ENCODE data around the gene AGBL1. TPM values are rescaled to one million over a fixed set of nuclear protein-coding genes. Genes with fewer than 3 reads are reported as not detected.

The AGBL1 gene
- total RNA-seq, 1 experiment from 2014 or later, result not detected

DNA sequence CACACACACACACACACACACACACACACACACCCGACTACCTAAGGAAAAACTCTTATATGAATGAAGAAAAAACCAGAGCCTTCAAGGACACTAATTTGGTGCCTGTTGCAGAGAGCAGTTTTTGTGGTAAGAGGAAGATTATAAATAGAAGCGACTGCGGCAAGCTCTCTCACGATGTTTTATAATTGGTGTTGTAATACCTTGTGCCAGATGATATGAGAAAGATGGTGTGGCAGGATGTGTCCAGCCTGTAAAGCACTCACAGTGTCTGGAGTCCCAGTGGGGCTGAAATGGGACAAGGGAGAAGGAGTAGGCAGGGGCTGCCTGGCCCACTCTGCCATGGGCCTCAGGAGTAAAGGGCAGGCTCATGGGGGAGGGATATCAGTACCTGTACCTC is 839.9 kb downstream of the AGBL1 start:
- CTCF ChIA-PET, result no interaction called here
- no peak overlapping the region for H3K4me3 ChIP-seq (ENCODE audit: low read depth, low read length, poor library complexity, severe bottlenecking)
- POLR2A ChIA-PET (ENCODE audit: low non-redundant PET), result no interaction called here
- intact Hi-C loops (cut with micrococcal nuclease; ENCODE audit: unreplicated experiment), result loop anchor here (10.0 kb wide), 1 partner anchor 1325 kb away; no protein-coding TSS in a partner anchor
- no peaks in the 10 kb centered on the region for H3K36me3 ChIP-seq (ENCODE audit: insufficient read depth, low read length, poor library complexity, severe bottlenecking)
- no TSS peak for BruUV-seq (replicated peaks)
- no peaks in the 10 kb centered on the region for H3K27me3 ChIP-seq (replicated peaks; ENCODE audit: insufficient read depth, low read depth, low read length, poor library complexity)
- H3K9me3 ChIP-seq (ENCODE audit: low read depth, low read length, poor library complexity, severe bottlenecking), result no peaks in the 10 kb centered on the region
- DNase-seq (ENCODE audit: low spot score), result no peak
- H3K27ac ChIP-seq (ENCODE audit: low read depth, low read length, poor library complexity, severe bottlenecking), result no peak overlapping the region
- H3K4me1 ChIP-seq (ENCODE audit: insufficient read depth, low read length, poor library complexity, severe bottlenecking), result no peaks in the 10 kb centered on the region
- TF ChIP-seq EZH2 (IDR thresholded peaks at IDR 0.05; ENCODE audit: borderline replicate concordance, low read depth, low read length, poor library complexity, severe bottlenecking), result no peak
- TF ChIP-seq, protein P1, sequence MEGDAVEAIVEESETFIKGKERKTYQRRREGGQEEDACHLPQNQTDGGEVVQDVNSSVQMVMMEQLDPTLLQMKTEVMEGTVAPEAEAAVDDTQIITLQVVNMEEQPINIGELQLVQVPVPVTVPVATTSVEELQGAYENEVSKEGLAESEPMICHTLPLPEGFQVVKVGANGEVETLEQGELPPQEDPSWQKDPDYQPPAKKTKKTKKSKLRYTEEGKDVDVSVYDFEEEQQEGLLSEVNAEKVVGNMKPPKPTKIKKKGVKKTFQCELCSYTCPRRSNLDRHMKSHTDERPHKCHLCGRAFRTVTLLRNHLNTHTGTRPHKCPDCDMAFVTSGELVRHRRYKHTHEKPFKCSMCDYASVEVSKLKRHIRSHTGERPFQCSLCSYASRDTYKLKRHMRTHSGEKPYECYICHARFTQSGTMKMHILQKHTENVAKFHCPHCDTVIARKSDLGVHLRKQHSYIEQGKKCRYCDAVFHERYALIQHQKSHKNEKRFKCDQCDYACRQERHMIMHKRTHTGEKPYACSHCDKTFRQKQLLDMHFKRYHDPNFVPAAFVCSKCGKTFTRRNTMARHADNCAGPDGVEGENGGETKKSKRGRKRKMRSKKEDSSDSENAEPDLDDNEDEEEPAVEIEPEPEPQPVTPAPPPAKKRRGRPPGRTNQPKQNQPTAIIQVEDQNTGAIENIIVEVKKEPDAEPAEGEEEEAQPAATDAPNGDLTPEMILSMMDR (conservative IDR thresholded peaks at IDR 0.05; ENCODE audit: low read depth, low read length), result no peak

DNA sequence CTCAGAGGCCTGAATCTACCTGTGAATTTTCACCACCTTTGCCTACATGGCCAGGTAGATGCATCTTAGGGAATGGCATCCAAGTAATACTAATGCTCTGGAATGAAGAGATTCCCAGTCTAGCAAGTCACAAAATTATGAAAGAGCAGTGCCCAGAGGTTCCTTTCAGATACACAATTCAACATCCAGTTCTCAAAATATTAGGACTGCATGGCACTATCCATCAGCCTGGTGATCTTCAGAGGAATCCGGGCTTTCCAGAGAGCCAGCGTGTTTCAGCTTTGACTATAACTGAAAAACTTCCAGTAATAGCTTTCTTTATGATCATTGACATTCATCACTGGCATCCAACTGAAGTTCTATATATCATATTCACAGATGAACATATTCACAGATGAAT is 849.8 kb downstream of the AGBL1 start:
- Histone ChIP-seq H3K27me3 (replicated peaks; ENCODE audit: insufficient read depth, low read depth, low read length, poor library complexity) (no peaks in the 10 kb centered on the region), H3K36me3 (ENCODE audit: insufficient read depth, low read length, poor library complexity, severe bottlenecking) (no peaks in the 10 kb centered on the region), H3K4me3 (ENCODE audit: low read depth, low read length, poor library complexity, severe bottlenecking) (no peak overlapping the region), H3K9me3 (ENCODE audit: low read depth, low read length, poor library complexity, severe bottlenecking) (peaks cover 5% of the 10 kb centered on the region), H3K4me1 (ENCODE audit: insufficient read depth, low read length, poor library complexity, severe bottlenecking) (no peaks in the 10 kb centered on the region), H3K27ac (ENCODE audit: low read depth, low read length, poor library complexity, severe bottlenecking) (no peak overlapping the region)
- ChIA-PET POLR2A (ENCODE audit: low non-redundant PET) (no interaction called here), CTCF (no interaction called here)
- intact Hi-C loops (cut with micrococcal nuclease; ENCODE audit: unreplicated experiment), result no loop called here
- no TSS peak for BruUV-seq (replicated peaks)
- no peak for DNase-seq (ENCODE audit: low spot score)
- TF ChIP-seq, protein P1 (conservative IDR thresholded peaks at IDR 0.05; ENCODE audit: low read depth, low read length), result no peak

DNA sequence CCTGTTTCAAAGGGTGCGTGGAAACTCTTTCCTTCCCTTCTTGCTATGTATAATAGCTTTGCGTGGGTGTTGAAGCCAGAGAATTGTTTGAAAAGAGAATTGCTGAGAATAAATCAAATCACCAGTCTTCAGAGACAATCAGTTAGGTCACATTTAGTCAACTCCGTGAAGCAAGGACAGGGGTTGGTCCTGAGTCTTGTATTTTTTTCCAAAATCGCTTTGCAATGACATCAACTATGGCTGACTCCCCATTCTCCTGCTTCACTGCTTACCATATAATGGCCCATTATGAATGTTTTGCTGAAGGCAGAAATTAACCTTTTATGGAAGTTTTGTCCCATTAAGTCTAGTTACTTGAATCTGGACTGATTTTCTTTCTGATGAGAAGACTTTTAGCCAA is 852.8 kb downstream of the AGBL1 start:
- no TSS peak for BruUV-seq (replicated peaks)

More for the DNA sequence above, 852.8 kb downstream of the AGBL1 start:
- Histone ChIP-seq H3K36me3 (ENCODE audit: insufficient read depth, low read length, poor library complexity, severe bottlenecking) (no peaks in the 10 kb centered on the region), H3K9me3 (ENCODE audit: low read depth, low read length, poor library complexity, severe bottlenecking) (peaks cover 5% of the 10 kb centered on the region), H3K4me1 (ENCODE audit: insufficient read depth, low read length, poor library complexity, severe bottlenecking) (no peaks in the 10 kb centered on the region), H3K27ac (ENCODE audit: low read depth, low read length, poor library complexity, severe bottlenecking) (no peak overlapping the region), H3K27me3 (replicated peaks; ENCODE audit: insufficient read depth, low read depth, low read length, poor library complexity) (no peaks in the 10 kb centered on the region), H3K4me3 (ENCODE audit: low read depth, low read length, poor library complexity, severe bottlenecking) (no peak overlapping the region)
- POLR2A ChIA-PET (ENCODE audit: low non-redundant PET), result no interaction called here
- CTCF ChIA-PET, result no interaction called here
- TF ChIP-seq, protein P1 (conservative IDR thresholded peaks at IDR 0.05; ENCODE audit: low read depth, low read length), result no peak
- TF ChIP-seq EZH2 (IDR thresholded peaks at IDR 0.05; ENCODE audit: borderline replicate concordance, low read depth, low read length, poor library complexity, severe bottlenecking), result no peak
- no peak for DNase-seq (ENCODE audit: low spot score)
- intact Hi-C loops (cut with micrococcal nuclease; ENCODE audit: unreplicated experiment), result no loop called here
